ENCODE data around the gene DHX8.

DNA sequence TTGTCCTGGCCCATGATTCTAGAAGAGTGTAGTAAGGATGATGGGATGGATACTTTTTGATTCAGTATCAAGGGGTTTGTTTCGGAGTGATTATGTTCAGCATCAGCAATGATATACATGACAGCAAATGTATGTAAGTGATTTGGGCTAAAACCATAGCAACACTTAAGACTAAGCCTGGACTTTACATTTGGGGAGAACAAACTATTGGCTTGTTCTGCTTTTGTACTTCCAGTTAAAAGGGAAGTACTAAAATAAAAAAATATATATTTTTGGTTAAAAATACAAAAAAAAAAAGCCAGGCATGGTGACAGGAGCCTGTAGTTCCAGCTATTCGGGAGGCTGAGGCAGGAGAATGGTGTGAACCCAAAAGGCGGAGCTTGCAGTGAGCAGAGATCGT lies 20.5 kb upstream of the DHX8 start:
- TF ChIP-seq EZH2 (IDR thresholded peaks at IDR 0.05; ENCODE audit: insufficient read depth, poor library complexity, severe bottlenecking), result no peak
- TF ChIP-seq EZH2phosphoT487 (IDR thresholded peaks at IDR 0.05; ENCODE audit: insufficient read depth, low read depth), result no peak
